ENCODE data around the gene DDI2. TPM values are rescaled to one million over a fixed set of nuclear protein-coding genes. Genes with fewer than 3 reads are reported as not detected.
A peak's percentile ranks its signal among the peaks of the same experiment; 100 is the strongest.

The DDI2 gene
- total and polyA plus RNA-seq, 2 donors (not counting 3 experiments of a cell fraction or from before 2014, with no cell fraction given) = 5.4 to 35.2 TPM

- intact Hi-C loops (cut with micrococcal nuclease) = loop anchor here (1.0 to 2.0 kb wide), 2 partner anchors 67 to 76 kb away; partner anchors contain the start of gene DDI2
- FAIRE-seq (peak; percentile 82), DNase-seq (ENCODE audit: low read depth, low spot score) (peak; percentile 47)
Measured at GRCh38 chr1:15684468-15685291, 67.4 kb downstream of the DDI2 start.

More at GRCh38 chr1:15684468-15685291, 67.4 kb downstream of the DDI2 start:
- Histone ChIP-seq H3K4me1 (ENCODE audit: control insufficient read depth, extremely low read depth, insufficient read depth, low read length) (peaks cover 7% of the 10 kb centered on the region), H3K27me3 (ENCODE audit: control insufficient read depth in 2 of 2, insufficient read depth in 2 of 2, low read length in 2 of 2) (no peaks in the 10 kb centered on the region), H3K9me1 (replicated peaks; ENCODE audit: control insufficient read depth, extremely low read depth, insufficient read depth, low read length) (no peaks in the 10 kb centered on the region), H3K4me3 (replicated peaks in 1 of 3; ENCODE audit: insufficient read depth in 1 of 3, low read depth in 1 of 3, low read length in 3 of 3) (peak overlapping the region; percentile 61 to 87 (median 73)), H3K79me2 (ENCODE audit: control insufficient read depth, insufficient read depth, low read length) (peaks cover 46% of the 10 kb centered on the region), H3K9me3 (replicated peaks; ENCODE audit: control insufficient read depth, insufficient read depth, low read length) (no peaks in the 10 kb centered on the region), H3K9ac (replicated peaks; ENCODE audit: extremely low read depth, insufficient read depth, low read length) (peak overlapping the region; percentile 88), H4K20me1 (replicated peaks; ENCODE audit: control insufficient read depth, extremely low read depth, insufficient read depth, low read length) (no peaks in the 10 kb centered on the region), H2AFZ (ENCODE audit: low read depth, low read length) (peak overlapping the region; percentile 49), H3K4me2 (ENCODE audit: insufficient read depth, low read length) (peak overlapping the region; percentile 79), H3K36me3 (ENCODE audit: control insufficient read depth in 2 of 2, extremely low read depth in 1 of 2, insufficient read depth in 2 of 2, low read length in 2 of 2) (peaks cover 0 to 2% of the 10 kb centered on the region in 2 experiments), H3K27ac (ENCODE audit: insufficient read depth, low read depth, low read length) (peak overlapping the region; percentile 70)
- POLR2A ChIA-PET = interaction anchor here (0.6 kb wide), 1 partner anchor 65 kb away, joined by 3 read pairs; no protein-coding TSS in a partner anchor
- TF ChIP-seq CTCF (IDR thresholded peaks at IDR 0.05; ENCODE audit: extremely low read depth in 1 of 2, insufficient read depth in 1 of 2, low read depth in 1 of 2, low read length in 2 of 2) (peak in 1 of 2 donors; percentile 8), MYC (IDR thresholded peaks at IDR 0.05; ENCODE audit: low read depth, low read length) (no peak)
- dilution Hi-C loops (cut with MboI; ENCODE audit: extremely low pct_ligation_motif_present, low sequenced_read_pairs) = no loop called here
- BruUV-seq (replicated peaks) = no TSS peak
- CTCF ChIA-PET = interaction anchor here (0.9 to 1.4 kb wide), 3 partner anchors 17 to 91 kb away, joined by 3 to 4 read pairs (median 3); no protein-coding TSS in a partner anchor
